GM19023 (cell line): ENCODE measurements around the gene LPIN1.
"Not testable (repeated sequence)": the region's sequence is repeated elsewhere in the genome, so short reads cannot be mapped to it uniquely, and the experiment has no call there.

Experiments
- ATAC-seq: cut with Tn5 transposase; IDR thresholded peaks from one replicate; pipeline ENCODE4 v1.9.1; 2021; ENCODE audit warnings: mild to moderate bottlenecking, moderate library complexity; ENCODE audit not compliant: unreplicated experiment

LPIN1 gene

GRCh38 chr2:11829324-11829946, 83.0 kb downstream of the LPIN1 start:
- ATAC-seq, result peak; percentile 28

- peak; percentile 78 for ATAC-seq
Observed at GRCh38 chr2:11829947-11830707, 83.7 kb downstream of the LPIN1 start.

GRCh38 chr2:11830708-11831301, 84.4 kb downstream of the LPIN1 start:
- no peak for ATAC-seq

GRCh38 chr2:11831415-11831814, 85.0 kb downstream of the LPIN1 start:
- no peak for ATAC-seq

- no peak for ATAC-seq
Observed at GRCh38 chr2:11832531-11832930, 86.1 kb downstream of the LPIN1 start.

- ATAC-seq, result no peak
Observed at GRCh38 chr2:11833601-11834000, 87.2 kb downstream of the LPIN1 start.

GRCh38 chr2:11835403-11835802, 89.0 kb downstream of the LPIN1 start:
- ATAC-seq, result no peak

- no peak for ATAC-seq
Observed at GRCh38 chr2:11836647-11837219, 90.3 kb downstream of the LPIN1 start.

GRCh38 chr2:11837875-11838734, 91.7 kb downstream of the LPIN1 start:
- no peak for ATAC-seq

- no peak for ATAC-seq
Observed at GRCh38 chr2:11839916-11840315, 93.5 kb downstream of the LPIN1 start.

- ATAC-seq, result no peak
Observed at GRCh38 chr2:11842336-11842735, 95.9 kb downstream of the LPIN1 start.

- not testable (repeated sequence) for ATAC-seq
Observed at GRCh38 chr2:11844798-11845197, 98.4 kb downstream of the LPIN1 start.

GRCh38 chr2:11847935-11848334, 101.5 kb downstream of the LPIN1 start:
- not testable (repeated sequence) for ATAC-seq

GRCh38 chr2:11850082-11850481, 103.7 kb downstream of the LPIN1 start:
- ATAC-seq, result no peak

GRCh38 chr2:11852526-11853196, 106.2 kb downstream of the LPIN1 start:
- ATAC-seq, result no peak

GRCh38 chr2:11853197-11853588, 106.8 kb downstream of the LPIN1 start:
- ATAC-seq, result no peak

GRCh38 chr2:11855064-11855760, 108.8 kb downstream of the LPIN1 start:
- no peak for ATAC-seq

- ATAC-seq, result no peak
Observed at GRCh38 chr2:11856095-11856494, 109.7 kb downstream of the LPIN1 start.

- ATAC-seq, result no peak
Observed at GRCh38 chr2:11858883-11859282, 112.5 kb downstream of the LPIN1 start.

GRCh38 chr2:11859975-11860374, 113.5 kb downstream of the LPIN1 start:
- not testable (repeated sequence) for ATAC-seq
